Activated CD8-positive, alpha-beta memory T cell treated with anti-CD3 and anti-CD28 coated beads, Interleukin-2, amount 50 U/mL, for 48 hours (primary cell): ENCODE data around the gene ABHD1.
"Not testable (repeated sequence)": the region's sequence is repeated elsewhere in the genome, so short reads cannot be mapped to it uniquely, and the experiment has no call there.

Experiments
- DNase-seq: peaks from one replicate; pipeline ENCODE4 v3.0.0-alpha.2; 2020

ABHD1 gene

DNA sequence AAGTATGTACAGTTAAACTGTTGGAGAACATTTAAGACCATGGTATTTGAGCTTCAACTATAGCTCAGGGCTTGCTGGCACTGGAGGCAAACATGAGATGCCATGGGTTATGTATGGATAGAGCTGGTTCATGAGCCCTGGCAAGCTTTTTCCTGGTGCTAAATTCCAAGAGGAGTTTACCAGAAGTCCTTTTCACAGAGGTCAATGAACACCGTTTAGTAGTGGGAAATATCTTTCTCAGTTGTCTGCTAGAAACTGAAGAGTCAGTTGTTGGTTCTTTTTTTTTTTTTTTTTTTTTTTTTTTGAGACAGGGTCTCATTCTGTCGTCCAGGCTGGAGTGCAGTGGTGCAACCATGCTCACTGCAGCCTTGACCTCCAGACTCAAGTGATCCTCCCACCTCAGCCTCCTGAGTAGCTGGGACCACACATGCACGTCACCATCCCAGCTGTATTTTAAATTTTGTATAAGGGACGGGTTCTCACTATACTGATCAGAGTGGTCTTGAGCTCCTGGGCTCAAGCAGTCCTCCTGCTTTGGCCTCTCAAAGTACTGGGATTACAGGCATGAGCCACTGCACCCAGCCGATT, 35.7 kb upstream of the ABHD1 start:
- DNase-seq, result no peak

DNA sequence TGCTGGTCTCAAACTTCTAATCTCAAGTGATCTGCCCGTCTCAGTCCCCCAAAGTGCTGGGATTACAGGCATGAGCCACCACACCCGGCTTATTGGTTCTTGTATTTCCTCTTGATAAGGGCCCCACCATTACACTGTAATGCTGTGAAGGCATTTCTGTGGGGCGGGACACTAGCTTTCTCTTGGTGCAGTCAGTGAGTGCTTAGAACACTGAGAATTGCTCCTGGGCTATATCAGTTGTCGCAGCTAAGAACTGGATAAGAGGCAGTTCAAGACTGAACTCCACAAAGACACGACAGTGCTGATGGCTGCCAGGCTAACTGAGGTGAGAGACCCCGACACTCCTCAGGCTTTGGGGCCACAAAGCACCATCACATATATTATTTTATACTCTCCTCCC, 35.0 kb upstream of the ABHD1 start:
- DNase-seq, result no peak

DNA sequence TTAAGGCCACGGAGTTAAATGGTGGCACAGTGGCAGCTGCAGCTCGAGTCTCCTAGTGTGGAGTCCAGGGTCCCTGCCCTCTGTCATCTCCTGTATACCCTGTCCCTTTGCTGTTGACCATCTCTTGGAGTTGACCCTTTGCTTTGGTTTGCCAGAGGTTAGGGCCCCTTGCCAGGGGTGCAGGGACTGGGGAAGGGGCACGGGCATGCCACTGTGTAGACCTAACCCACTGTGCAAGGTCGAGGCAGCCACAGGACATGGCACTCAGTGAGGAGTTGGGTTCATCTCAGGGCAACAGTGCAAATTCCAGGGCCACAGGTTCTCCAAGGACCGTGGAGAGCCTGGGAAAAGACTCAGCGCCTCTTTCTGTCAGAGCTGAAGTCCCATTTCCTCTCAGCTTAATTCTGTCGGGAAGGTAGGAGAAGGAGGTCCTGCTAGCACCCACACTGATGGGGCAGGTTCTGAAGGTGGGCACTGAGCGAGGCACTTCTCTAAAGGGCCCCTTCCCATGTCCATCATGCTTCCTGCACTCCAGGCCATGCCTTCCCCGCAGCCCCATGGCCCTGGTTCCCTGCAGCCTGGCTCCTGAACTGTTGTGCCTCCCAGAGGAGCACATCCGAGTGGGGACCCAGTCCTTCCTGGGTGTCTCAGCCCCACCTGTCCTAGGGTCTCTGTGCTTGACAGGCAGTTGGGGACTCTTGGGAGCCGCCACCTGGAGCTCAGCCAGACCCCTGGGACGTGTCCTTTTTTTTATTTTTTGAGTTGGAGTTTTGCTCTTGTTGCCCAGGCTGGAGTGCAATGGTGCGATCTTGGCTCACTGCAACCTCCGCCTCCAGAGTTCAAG, 34.3 kb upstream of the ABHD1 start:
- DNase-seq, result no peak

DNA sequence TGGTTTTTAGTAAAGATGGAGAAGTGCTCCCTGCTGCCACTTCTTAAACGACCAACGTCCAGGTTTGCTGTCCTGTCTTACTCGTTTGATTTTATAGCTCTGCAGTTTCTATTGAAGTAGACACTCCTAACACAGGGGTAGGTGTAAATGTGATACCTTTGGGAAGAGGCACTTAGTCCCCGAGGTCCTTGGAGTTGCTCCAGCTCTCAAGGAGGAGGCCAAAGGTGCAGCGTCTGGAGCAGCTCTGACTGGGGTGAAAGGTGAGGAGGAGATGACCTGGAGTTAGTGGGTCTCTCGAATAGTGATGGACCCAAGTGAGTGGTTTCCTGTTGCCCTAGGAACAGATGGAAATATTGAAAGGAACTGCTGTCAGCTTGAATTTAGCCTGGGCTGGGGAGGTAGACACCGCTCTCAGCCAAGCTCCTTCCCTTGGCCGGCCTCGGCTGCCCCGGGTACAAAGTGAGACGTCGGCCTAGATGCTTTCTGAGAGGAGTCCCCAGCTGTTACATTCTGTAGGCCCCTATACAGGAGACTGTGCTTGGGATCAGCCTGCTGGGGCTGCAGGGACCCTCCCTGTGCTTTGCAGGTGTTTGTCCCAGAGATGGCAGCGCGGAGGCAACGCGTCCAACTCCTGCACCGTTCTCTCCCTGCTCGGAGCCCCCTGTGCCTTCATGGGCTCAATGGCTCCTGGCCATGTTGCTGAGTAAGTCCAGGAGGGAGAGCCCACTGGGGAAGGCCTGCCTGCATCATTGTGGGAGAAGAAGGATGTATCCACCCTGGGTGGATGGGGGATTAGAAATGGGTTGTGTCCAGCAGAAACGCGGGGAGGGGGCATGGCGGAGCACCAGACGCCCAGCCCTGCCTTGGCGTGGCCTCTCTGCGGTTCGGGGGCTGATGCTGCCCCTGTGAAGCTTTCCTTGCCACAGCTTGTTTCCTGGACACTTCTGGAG, 31.6 kb upstream of the ABHD1 start:
- DNase-seq, result no peak

DNA sequence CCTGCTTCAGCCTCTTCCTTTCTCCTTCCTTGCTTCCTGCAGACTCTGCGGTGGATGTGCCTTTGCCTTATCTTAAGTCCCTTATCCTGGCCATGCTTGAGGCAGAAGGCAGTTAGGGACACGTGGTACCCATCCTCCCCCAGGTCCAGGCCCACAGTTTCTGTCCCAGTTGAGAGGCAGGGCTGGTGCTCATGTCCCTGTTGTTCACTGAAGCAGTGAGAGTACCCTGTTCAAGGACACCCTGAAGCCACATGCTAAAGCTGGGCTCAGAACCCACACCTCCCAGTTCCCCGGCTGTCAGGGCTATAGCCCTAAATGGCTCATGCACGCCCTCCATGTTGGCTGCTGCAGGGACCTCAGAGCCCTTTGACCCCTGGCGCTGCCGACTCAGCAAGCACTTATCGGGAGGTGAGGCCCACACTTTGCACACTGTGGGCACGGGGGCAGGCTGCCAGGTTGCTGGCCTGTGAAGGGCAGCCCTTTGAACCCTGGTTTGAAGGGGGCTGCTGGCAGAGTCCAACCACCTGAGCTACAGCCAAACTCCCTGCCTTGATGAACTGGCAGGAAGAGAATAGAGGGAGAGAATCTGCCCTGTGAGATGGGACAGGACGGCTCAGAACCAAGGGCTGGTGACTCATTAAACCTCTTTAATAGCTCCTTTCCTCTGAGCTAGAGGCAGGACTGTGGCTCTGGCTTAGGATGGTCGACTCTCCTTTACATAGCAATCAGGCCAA, 30.8 kb upstream of the ABHD1 start:
- no peak for DNase-seq

DNA sequence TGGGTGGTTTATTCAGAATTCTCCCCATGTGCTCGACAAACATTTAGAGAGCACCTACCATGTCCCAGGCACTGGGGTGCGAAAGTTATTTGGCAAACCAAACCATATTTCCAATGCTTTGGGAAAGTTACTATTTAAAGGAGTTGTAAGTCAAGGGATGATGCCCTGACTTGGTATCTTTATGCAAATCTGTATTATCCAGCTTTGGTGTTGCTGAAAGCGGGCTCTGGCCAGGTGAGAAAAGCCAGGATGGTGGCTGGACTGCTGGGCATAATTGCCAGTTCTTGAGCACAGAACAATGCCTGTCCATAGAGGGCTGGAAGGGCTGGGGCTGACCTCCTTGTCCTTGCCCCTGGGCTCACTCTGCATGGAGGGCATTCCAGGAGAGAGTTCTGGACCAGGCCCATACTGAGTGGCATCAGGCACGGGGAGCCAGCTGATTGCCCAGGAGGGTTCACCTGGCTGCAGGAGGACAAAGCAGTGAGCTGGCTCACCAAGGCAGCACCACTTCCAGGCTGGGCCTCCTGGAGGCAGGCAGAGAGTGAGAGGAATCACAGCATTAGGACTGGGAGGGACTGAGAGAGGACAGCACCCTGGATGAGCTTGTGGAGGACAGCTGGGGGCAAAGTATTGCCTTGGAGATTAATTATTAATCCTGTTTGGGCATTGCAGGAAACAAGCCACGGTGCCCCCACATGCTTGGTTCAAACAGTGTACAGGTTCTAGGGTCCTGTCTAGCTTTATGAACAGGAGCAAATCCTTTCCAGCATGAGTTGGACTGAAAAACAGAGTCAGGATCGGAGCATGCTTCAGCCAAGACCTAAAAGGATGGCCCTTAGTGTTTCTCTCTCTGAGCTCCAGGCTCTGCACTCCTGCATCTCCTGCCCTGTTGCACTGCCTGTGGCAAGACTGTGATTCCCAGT, 29.9 kb upstream of the ABHD1 start:
- DNase-seq, result no peak

DNA sequence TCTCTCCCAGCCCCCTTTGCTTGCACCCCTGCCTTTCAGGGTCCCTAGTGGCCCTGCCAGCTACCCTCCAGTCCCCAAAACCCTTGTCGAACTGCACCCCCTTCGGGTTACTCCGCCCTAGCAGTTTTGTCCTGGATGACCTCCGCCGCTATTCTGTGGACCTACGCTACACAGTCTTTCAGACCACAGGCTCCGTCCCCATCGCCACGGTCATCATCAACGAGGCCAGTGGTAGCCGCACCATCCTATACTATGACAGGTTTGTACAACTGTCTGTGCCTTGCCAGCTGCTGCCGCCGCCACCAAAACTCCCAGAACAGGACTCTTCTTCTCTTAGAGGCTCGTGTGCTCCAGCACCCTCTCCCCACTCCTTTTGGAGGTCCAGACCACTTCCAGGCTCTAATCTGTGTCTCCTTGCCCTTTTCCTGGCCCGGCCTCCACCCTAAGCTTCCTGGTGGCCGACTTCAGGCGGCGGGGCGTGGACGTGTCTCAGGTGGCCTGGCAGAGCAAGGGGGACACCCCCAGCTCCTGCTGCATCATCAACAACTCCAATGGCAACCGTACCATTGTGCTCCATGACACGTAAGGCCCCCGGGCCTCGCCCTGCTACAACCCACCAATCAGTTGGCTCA, 29.1 kb upstream of the ABHD1 start:
- no peak for DNase-seq

DNA sequence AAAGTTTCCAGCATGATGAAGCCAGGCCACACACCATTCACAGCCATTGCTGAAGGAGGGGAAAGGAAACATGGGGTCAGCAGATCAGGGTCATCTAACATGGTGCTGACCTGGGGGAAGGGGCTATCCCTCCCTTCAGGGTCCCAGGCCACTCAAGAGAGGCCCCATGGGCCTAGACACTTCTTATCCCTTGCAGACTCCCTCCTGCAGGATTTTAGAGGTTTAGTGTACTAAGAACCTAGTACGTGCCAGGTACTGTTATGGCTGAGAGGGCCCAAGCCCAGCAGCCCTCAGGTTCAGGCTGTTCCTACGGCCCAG, 28.2 kb upstream of the ABHD1 start:
- no peak for DNase-seq

DNA sequence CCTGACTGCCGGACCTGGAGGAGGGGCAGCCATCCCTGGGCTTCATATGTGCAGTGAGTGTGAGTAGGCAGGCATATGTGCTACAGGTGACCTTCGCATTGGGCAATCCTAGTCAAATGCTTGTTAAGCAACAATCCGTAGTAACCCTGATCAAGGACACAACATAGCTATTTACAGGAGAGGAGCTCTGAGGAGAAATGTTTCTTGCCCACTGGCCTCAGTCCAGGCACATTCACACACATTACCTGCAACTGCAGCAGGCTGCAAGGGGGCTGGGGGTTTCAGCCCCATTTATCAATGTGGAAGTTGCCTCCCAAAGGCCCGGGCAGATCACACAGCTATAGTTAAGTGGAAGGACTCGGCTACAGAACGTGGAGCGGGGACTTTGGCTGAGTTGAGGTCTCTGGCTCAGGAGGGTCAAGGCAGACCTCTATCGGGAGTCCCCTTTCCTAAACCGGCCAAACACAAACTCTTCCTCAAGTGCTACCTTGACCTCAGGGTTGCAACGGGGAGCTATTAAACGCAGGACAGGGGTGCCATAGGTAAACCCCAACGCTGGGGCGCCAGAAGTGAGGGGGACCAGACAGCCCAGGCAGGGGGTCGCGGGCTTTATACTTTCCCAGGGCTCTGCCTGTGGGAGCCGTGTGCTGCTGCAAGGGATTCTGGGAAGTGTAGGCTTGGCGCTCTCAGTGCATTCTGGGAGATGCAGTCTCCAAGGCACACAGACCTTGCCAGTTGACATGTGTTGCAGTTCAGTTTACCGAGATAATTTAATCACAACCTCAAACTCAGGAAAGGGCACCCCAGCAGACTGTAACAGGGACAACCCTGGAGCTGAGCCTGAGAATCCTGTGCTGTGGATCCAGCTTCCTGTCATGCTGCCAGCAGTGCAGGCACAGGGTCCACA, 27.6 kb upstream of the ABHD1 start:
- peak; percentile 71 for DNase-seq

DNA sequence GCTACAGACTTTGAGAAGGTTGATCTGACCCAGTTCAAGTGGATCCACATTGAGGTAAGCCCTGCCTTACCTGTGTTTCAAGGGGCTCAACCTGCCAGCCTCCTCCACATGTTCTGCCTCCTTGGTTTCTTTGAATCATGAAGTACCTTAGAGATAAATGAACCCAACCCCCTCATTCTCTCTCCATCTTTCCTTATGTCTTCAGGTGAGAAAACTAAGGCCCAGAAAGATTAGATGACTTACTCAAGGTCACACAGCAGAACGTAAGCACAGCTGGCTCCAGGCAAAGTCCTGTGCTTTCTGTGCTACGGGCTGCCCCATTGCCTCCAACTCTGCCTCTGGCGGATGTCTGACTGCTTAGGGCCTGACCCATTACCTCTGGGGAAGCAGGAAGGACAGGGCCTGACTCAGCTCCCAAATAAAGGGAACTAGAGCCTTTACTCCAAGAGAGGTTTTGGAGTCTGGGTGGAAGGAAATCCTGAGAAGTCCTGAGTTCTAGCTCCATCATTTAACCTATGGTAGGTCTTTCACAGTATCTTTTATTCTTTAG, 26.8 kb upstream of the ABHD1 start:
- no peak for DNase-seq

DNA sequence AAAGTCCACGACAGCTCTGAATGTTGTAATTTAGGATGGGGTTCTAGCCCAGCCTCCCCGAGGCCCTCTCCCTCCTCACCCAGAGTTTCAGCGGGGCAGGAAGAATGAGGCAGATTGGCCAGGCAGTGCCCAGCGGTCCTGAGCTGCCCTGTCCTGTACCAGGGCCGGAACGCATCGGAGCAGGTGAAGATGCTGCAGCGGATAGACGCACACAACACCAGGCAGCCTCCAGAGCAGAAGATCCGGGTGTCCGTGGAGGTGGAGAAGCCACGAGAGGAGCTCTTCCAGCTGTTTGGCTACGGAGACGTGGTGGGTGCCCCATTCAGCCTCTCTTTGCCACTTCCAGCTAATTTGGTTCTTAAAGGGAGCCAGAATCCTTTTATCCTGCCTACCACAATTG, 26.3 kb upstream of the ABHD1 start:
- DNase-seq, result no peak

DNA sequence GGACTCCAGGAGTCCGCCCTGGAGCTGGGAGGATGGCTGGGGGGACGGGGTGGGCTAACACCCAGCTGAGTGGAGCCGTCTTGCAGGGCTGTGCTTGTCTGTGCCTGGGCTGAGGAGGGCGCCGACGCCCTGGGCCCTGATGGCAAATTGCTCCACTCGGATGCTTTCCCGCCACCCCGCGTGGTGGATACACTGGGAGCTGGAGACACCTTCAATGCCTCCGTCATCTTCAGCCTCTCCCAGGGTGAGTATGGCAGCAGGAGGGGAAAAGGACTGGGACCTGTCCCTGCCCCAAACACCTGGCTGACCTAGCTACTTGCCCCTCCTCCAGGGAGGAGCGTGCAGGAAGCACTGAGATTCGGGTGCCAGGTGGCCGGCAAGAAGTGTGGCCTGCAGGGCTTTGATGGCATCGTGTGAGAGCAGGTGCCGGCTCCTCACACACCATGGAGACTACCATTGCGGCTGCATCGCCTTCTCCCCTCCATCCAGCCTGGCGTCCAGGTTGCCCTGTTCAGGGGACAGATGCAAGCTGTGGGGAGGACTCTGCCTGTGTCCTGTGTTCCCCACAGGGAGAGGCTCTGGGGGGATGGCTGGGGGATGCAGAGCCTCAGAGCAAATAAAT, 24.2 kb upstream of the ABHD1 start:
- DNase-seq, result no peak

DNA sequence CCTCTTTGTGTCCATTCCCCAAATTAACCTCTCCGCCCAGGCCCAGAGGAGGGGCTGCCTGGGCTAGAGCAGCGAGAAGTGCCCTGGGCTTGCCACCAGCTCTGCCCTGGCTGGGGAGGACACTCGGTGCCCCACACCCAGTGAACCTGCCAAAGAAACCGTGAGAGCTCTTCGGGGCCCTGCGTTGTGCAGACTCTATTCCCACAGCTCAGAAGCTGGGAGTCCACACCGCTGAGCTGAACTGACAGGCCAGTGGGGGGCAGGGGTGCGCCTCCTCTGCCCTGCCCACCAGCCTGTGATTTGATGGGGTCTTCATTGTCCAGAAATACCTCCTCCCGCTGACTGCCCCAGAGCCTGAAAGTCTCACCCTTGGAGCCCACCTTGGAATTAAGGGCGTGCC, 23.6 kb upstream of the ABHD1 start:
- DNase-seq, result no peak

DNA sequence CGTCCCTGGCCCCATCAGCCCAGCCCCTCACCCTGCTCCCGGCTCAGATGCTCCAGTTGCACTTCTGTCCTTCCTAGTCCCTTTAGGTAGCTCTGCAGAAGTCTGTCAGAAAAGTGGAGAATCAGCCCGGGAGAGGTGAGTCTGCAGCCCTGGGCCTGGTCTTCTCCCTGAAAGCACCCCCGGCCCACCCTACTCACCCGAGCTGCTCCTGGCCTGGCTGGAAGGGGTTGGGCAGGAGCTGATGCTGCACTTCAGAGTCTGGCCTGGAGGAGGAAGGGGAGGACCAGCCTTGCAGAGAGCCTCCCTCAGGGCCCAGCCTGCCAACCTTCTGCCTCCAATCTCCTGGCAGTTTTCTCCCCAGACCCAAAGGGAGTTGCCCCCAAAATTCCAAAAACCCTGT, 21.3 kb upstream of the ABHD1 start:
- DNase-seq, result no peak

DNA sequence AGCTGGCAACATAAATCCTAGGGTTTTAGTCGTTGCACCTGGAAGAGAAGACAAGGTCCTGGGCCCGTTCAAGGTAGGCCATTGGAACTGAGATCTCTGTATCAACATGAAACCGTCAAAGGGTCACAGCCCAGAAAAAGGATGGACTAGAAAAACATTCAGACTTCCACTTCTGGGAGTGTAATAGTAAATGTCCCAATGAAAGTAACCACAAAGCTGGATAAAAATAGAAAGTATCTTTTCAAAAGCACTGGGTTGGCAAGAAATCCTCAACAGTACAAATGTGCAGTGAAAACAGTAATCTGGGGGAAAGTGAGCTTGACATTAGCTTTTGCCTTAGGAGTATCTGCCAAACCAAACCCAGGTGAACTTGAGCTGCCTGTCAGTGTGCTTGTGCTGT, 17.6 kb upstream of the ABHD1 start:
- DNase-seq, result no peak

DNA sequence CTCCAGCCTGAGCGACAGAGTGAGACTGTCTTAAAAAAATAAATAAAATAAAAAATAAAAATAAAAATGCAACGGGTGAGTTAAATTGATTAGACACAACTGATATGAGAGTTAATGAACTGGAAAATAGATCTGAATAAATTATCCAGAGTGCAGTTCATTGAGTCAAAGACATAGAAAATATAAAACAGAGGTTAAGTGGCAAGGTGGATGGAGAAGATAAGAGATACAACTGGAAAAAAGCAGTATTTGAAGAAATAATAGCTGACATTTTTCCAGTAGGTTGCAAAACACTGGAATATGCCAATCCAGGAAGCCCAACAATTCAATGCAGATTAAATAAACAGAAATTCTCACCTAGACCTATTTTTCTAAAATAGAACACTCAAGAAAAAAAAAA, 15.4 kb upstream of the ABHD1 start:
- no peak for DNase-seq

DNA sequence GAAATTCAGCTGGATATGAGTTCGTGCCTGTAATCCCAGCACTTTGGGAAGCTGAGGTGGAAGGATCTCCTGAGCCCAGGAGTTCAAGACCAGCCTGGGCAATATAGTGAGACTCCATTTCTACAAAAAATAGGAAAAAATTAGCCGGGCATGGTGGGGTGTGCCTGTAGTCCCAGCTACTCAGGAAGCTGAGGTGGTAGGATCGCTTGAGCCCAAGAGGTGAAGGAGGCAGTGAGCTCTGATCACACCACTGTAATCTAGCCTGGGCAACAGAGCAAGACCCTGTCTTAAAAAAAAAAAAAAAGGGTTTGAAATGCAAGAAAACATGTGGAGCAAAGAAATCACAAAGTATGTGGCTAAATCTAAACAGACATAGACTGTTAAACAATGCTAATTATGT, 14.5 kb upstream of the ABHD1 start:
- no peak for DNase-seq

DNA sequence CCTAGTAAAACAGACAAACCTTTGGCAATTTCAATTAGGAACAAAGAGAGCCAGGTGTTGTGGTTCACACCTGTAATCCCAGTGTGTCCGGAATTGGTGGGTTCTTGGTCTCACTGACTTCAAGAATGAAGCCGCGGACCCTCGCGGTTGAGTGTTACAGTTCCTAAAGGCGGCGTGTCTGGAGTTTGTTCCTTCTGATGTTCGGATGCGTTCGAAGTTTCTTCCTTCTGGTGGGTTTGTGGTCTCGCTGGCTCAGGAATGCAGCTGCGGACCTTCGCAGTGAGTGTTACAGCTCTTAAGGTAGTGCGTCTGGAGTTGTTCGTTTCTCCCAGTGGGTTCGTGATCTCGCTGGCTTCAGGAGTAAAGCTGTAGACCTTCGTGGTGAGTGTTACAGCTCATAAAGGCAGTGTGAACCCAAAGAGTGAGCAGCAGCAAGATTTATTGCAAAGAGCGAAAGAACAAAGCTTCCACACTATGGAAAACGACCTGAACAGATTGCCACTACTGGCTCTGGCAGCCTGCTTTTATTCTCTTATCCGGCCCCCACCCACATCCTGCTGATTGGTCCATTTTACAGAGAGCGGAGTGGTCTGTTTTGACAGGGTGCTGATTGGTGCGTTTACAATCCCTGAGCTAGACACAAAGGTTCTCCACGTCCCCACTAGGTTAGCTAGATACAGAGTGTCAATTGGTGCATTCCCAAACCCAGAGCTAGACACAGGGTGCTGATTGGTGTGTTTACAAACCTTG, 12.8 kb upstream of the ABHD1 start:
- DNase-seq, result not testable (repeated sequence)
